ENCODE data around the gene CDH6. TPM values are rescaled to one million over a fixed set of nuclear protein-coding genes. Genes with fewer than 3 reads are reported as not detected.

The CDH6 gene
- 137 and 474 TPM in 2 replicates for total RNA-seq

GRCh38 chr5:31193591-31194467 lies at the start of gene CDH6:
TSS of gene CDH6 (plus strand) at chr5:31193686. CDS start at chr5:31267474, 73,788 bp downstream.

All from mesangial cell (primary cell).